Fibroblast of lung (primary cell): Measurements from ENCODE around the gene ALDH3A1. TPM values are rescaled to one million over a fixed set of nuclear protein-coding genes. Genes with fewer than 3 reads are reported as not detected.

Experiments
- DNase-seq, 2 donors: peaks; one replicate each; pipeline versions ENCODE4 v3.0.0 to v3.0.0-alpha.2; 2010; ENCODE audit warnings: low read depth in 2 of 2
- H2AFZ ChIP-seq: 2 replicates; pipeline ENCODE4 v1.5.1; 2012; ENCODE audit warnings: low read length, control low read depth, inconsistent platforms
- H3K27ac ChIP-seq: 2 replicates; pipeline ENCODE4 v1.5.1; 2011; ENCODE audit warnings: low read length, control low read depth; ENCODE audit not compliant: insufficient read depth
- H3K27me3 ChIP-seq: 2 replicates; pipeline ENCODE4 v1.5.1; 2011; ENCODE audit warnings: mild to moderate bottlenecking, low read length; ENCODE audit not compliant: control insufficient read depth, insufficient read depth
- H3K36me3 ChIP-seq: 2 replicates; pipeline ENCODE4 v1.5.1; 2011; ENCODE audit warnings: low read length; ENCODE audit not compliant: control insufficient read depth, insufficient read depth
- H3K4me1 ChIP-seq: 2 replicates; pipeline ENCODE4 v1.5.1; 2011; ENCODE audit warnings: low read length; ENCODE audit not compliant: control insufficient read depth, insufficient read depth; ENCODE audit errors: extremely low read depth
- H3K4me2 ChIP-seq: 2 replicates; pipeline ENCODE4 v1.5.1; 2011; ENCODE audit warnings: low read length, control low read depth; ENCODE audit not compliant: insufficient read depth; ENCODE audit errors: extremely low read depth
- H3K4me3 ChIP-seq, 4 experiments: fragments of 200-600 bp in 1 of 4; sonication (generic) in 1 of 4; replicated peaks in 1 of 4; 2 replicates each; pipeline ENCODE4 v1.5.1; 2011 to 2016; ENCODE audit warnings: low read length in 4 of 4, low read depth in 3 of 4, mild to moderate bottlenecking in 3 of 4, control low read depth in 2 of 4, inconsistent platforms in 1 of 4, mixed read lengths in 1 of 4; ENCODE audit not compliant: insufficient read depth in 1 of 4; ENCODE audit errors: control extremely low read depth in 1 of 4
- H3K79me2 ChIP-seq: 2 replicates; pipeline ENCODE4 v1.5.1; 2012; ENCODE audit warnings: mild to moderate bottlenecking, low read length, inconsistent platforms; ENCODE audit not compliant: control insufficient read depth, insufficient read depth
- H3K9ac ChIP-seq: 2 replicates; pipeline ENCODE4 v1.5.1; 2011; ENCODE audit warnings: mild to moderate bottlenecking, low read length, control low read depth; ENCODE audit not compliant: insufficient read depth
- H3K9me3 ChIP-seq: 2 replicates; pipeline ENCODE4 v1.5.1; 2012; ENCODE audit warnings: low read depth, low read length; ENCODE audit not compliant: control insufficient read depth, insufficient read depth
- H4K20me1 ChIP-seq: 2 replicates; pipeline ENCODE4 v1.5.1; 2011; ENCODE audit warnings: low read length; ENCODE audit not compliant: control insufficient read depth, insufficient read depth; ENCODE audit errors: extremely low read depth
- CTCF ChIP-seq, 2 donors: IDR thresholded peaks in 1 of 2; conservative IDR thresholded peaks in 1 of 2; 1 replicate in 1 of 2; 2 replicates in 1 of 2; pipeline ENCODE4 v1.5.1; 2011 to 2012; ENCODE audit warnings: low read length in 2 of 2, control low read depth in 1 of 2, inconsistent platforms in 1 of 2, low read depth in 1 of 2, mild to moderate bottlenecking in 1 of 2
- EZH2 ChIP-seq: IDR thresholded peaks from 2 replicates; pipeline ENCODE4 v1.5.1; 2012; ENCODE audit warnings: low read length, control low read depth, mild to moderate bottlenecking; ENCODE audit errors: missing control alignments
- polyA plus RNA-seq, 2 donors: library from polyadenylated mRNA; depleted of rRNA in 1 of 2; stranded (reverse) in 1 of 2; unstranded in 1 of 2; fragments of >200 nt; gene quantifications; 2 replicates each; pipeline ENCODE4 v1.2.1, GENCODE V29; 2011 to 2012; ENCODE audit warnings: missing spikeins in 1 of 2
- total RNA-seq: library from RNA; depleted of rRNA; stranded (reverse); fragments of >200 nt; gene quantifications from 2 replicates; pipeline ENCODE4 v1.2.1, GENCODE V29; 2014

ALDH3A1 gene
- total and polyA plus RNA-seq, 2 donors (not counting 1 experiment from before 2014, with no cell fraction given) = 0.17 to 1.0 TPM

- Histone ChIP-seq H3K79me2 (no peaks in the 10 kb centered on the region), H3K4me3 (no peak overlapping the region), H3K9ac (no peak overlapping the region), H3K9me3 (no peaks in the 10 kb centered on the region), H3K4me2 (no peak overlapping the region), H2AFZ (no peak overlapping the region), H3K27ac (no peak overlapping the region), H3K27me3 (peaks cover 4% of the 10 kb centered on the region), H4K20me1 (no peaks in the 10 kb centered on the region), H3K36me3 (no peaks in the 10 kb centered on the region), H3K4me1 (no peaks in the 10 kb centered on the region)
- TF ChIP-seq CTCF (conservative IDR thresholded peaks at IDR 0.05 in 1 of 2, IDR thresholded peaks at IDR 0.05 in 1 of 2; ENCODE audit: low read depth in 1 of 2, low read length in 2 of 2) (no peak), EZH2 (no peak)
- DNase-seq = no peak
Observed at GRCh38 chr17:19746517-19746916, 1.6 kb downstream of the ALDH3A1 start.

- Histone ChIP-seq H3K36me3 (no peaks in the 10 kb centered on the region), H3K9ac (no peak overlapping the region), H3K79me2 (no peaks in the 10 kb centered on the region), H3K4me3 (peak overlapping the region in 1 of 4 experiments; percentile 17), H4K20me1 (no peaks in the 10 kb centered on the region), H2AFZ (no peak overlapping the region), H3K9me3 (no peaks in the 10 kb centered on the region), H3K27me3 (peaks cover 4% of the 10 kb centered on the region), H3K4me1 (no peaks in the 10 kb centered on the region), H3K4me2 (peak overlapping the region; percentile 72), H3K27ac (no peak overlapping the region)
- peak; percentile 60 to 63 for DNase-seq
- TF ChIP-seq EZH2 (no peak), CTCF (conservative IDR thresholded peaks at IDR 0.05 in 1 of 2, IDR thresholded peaks at IDR 0.05 in 1 of 2; ENCODE audit: low read depth in 1 of 2, low read length in 2 of 2) (peak; percentile 57 to 83)
Observed at GRCh38 chr17:19744922-19745757, 3.0 kb downstream of the ALDH3A1 start.

GRCh38 chr17:19744492-19744891 lies 3.6 kb downstream of the ALDH3A1 start:
- no peak for TF ChIP-seq EZH2
- no peak for TF ChIP-seq CTCF (conservative IDR thresholded peaks at IDR 0.05 in 1 of 2, IDR thresholded peaks at IDR 0.05 in 1 of 2; ENCODE audit: low read depth in 1 of 2, low read length in 2 of 2)
- H3K4me1 ChIP-seq = no peaks in the 10 kb centered on the region
- peak overlapping the region in 1 of 4 experiments; percentile 34 for H3K4me3 ChIP-seq
- H3K27ac ChIP-seq = no peak overlapping the region
- H4K20me1 ChIP-seq = no peaks in the 10 kb centered on the region
- peak overlapping the region; percentile 59 for H3K4me2 ChIP-seq
- no peaks in the 10 kb centered on the region for H3K9me3 ChIP-seq
- DNase-seq = no peak
- H2AFZ ChIP-seq = no peak overlapping the region
- H3K27me3 ChIP-seq = peaks cover 4% of the 10 kb centered on the region
- H3K36me3 ChIP-seq = no peaks in the 10 kb centered on the region
- no peak overlapping the region for H3K9ac ChIP-seq
- H3K79me2 ChIP-seq = no peaks in the 10 kb centered on the region
